H9 (cell line): ENCODE data around the gene ZNF484. TPM values are rescaled to one million over a fixed set of nuclear protein-coding genes. Genes with fewer than 3 reads are reported as not detected.

Source experiments
- DNase-seq: peaks from one replicate; pipeline ENCODE4 v3.0.0-alpha.2; 2017
- H2AFZ ChIP-seq: one replicate; pipeline ENCODE4 v1.6.1; 2013; ENCODE audit warnings: mild to moderate bottlenecking, low read length, control low read depth, moderate library complexity
- H2AK5ac ChIP-seq: 2 replicates; pipeline ENCODE4 v1.6.1; 2013; ENCODE audit warnings: low read length, control low read depth, mixed read lengths; ENCODE audit not compliant: insufficient read length
- H2BK120ac ChIP-seq: one replicate; pipeline ENCODE4 v1.6.1; 2013; ENCODE audit warnings: low read depth, mild to moderate bottlenecking, low read length, control low read depth, inconsistent platforms; ENCODE audit not compliant: poor library complexity, severe bottlenecking
- H2BK12ac ChIP-seq: 2 replicates; pipeline ENCODE4 v1.6.1; 2013; ENCODE audit warnings: low read length, control low read depth, mixed read lengths, low read depth; ENCODE audit not compliant: insufficient read length
- H2BK15ac ChIP-seq: 2 replicates; pipeline ENCODE4 v1.6.1; 2013; ENCODE audit warnings: low read depth, low read length, control low read depth
- H2BK20ac ChIP-seq: one replicate; pipeline ENCODE4 v1.6.1; 2013; ENCODE audit warnings: low read depth, mild to moderate bottlenecking, low read length, control low read depth, inconsistent platforms; ENCODE audit not compliant: poor library complexity, severe bottlenecking
- H2BK5ac ChIP-seq: 2 replicates; pipeline ENCODE4 v1.6.1; 2013; ENCODE audit warnings: low read length, control low read depth, mixed read lengths; ENCODE audit not compliant: insufficient read length
- H3K14ac ChIP-seq: 2 replicates; pipeline ENCODE4 v1.6.1; 2013; ENCODE audit warnings: low read length, control low read depth; ENCODE audit not compliant: insufficient read depth
- H3K18ac ChIP-seq: 2 replicates; pipeline ENCODE4 v1.6.1; 2013; ENCODE audit warnings: low read depth, mild to moderate bottlenecking, mixed read lengths, low read length, control low read depth; ENCODE audit not compliant: insufficient read length
- H3K23ac ChIP-seq: 2 replicates; pipeline ENCODE4 v1.6.1; 2013; ENCODE audit warnings: low read length, control low read depth, mixed read lengths, low read depth; ENCODE audit not compliant: insufficient read length
- H3K23me2 ChIP-seq: 2 replicates; pipeline ENCODE4 v1.6.1; 2013; ENCODE audit warnings: low read depth, mild to moderate bottlenecking, mixed read lengths, low read length, control low read depth; ENCODE audit not compliant: insufficient read length, poor library complexity, severe bottlenecking
- H3K27ac ChIP-seq: 2 replicates; pipeline ENCODE4 v1.5.1; 2013; ENCODE audit warnings: low read length, control low read depth, mixed read lengths, low read depth; ENCODE audit not compliant: insufficient read length
- H3K27me3 ChIP-seq: 2 replicates; pipeline ENCODE4 v1.6.1; 2013; ENCODE audit warnings: low read length, control low read depth, inconsistent platforms; ENCODE audit not compliant: insufficient read depth
- H3K4ac ChIP-seq: 2 replicates; pipeline ENCODE4 v1.6.1; 2013; ENCODE audit warnings: low read depth, mild to moderate bottlenecking, control low read depth, inconsistent platforms, low read length, moderate library complexity
- H3K4me1 ChIP-seq: 2 replicates; pipeline ENCODE4 v1.6.1; 2013; ENCODE audit warnings: low read length, control low read depth, inconsistent platforms; ENCODE audit not compliant: insufficient read depth
- H3K4me2 ChIP-seq: 2 replicates; pipeline ENCODE4 v1.6.1; 2013; ENCODE audit warnings: low read length, control low read depth, mixed read lengths; ENCODE audit not compliant: insufficient read length, insufficient read depth
- H3K56ac ChIP-seq: 2 replicates; pipeline ENCODE4 v1.6.1; 2013; ENCODE audit warnings: low read depth, mild to moderate bottlenecking, mixed read lengths, low read length, control low read depth; ENCODE audit not compliant: insufficient read length
- H3K79me1 ChIP-seq: 2 replicates; pipeline ENCODE4 v1.6.1; 2013; ENCODE audit warnings: low read depth, mild to moderate bottlenecking, moderate library complexity, low read length, control low read depth, inconsistent platforms; ENCODE audit not compliant: insufficient read depth, poor library complexity, severe bottlenecking
- H3K79me2 ChIP-seq: 2 replicates; pipeline ENCODE4 v1.6.1; 2013; ENCODE audit warnings: low read length, control low read depth, inconsistent platforms; ENCODE audit not compliant: insufficient read depth
- H3K9ac ChIP-seq: 2 replicates; pipeline ENCODE4 v1.6.1; 2013; ENCODE audit warnings: low read length, control low read depth, mixed read lengths; ENCODE audit not compliant: insufficient read length; ENCODE audit errors: extremely low read depth
- H3K9me3 ChIP-seq: one replicate; pipeline ENCODE4 v1.6.1; 2013; ENCODE audit warnings: low read depth, low read length, inconsistent platforms; ENCODE audit not compliant: control insufficient read depth
- H3T11ph ChIP-seq: one replicate; pipeline ENCODE4 v1.6.1; 2013; ENCODE audit warnings: mild to moderate bottlenecking, low read length, control low read depth, inconsistent platforms
- H4K20me1 ChIP-seq: one replicate; pipeline ENCODE4 v1.6.1; 2013; ENCODE audit not compliant: control insufficient read depth, insufficient read length, insufficient read depth
- H4K5ac ChIP-seq: 2 replicates; pipeline ENCODE4 v1.6.1; 2013; ENCODE audit warnings: low read depth, mild to moderate bottlenecking, mixed read lengths, low read length, control low read depth; ENCODE audit not compliant: insufficient read length
- H4K8ac ChIP-seq: replicated peaks from 2 replicates; pipeline ENCODE4 v1.6.1; 2013; ENCODE audit warnings: low read length, control low read depth, mixed read lengths, low read depth; ENCODE audit not compliant: insufficient read length
- H4K91ac ChIP-seq: 2 replicates; pipeline ENCODE4 v1.6.1; 2013; ENCODE audit warnings: low read depth, mild to moderate bottlenecking, moderate library complexity, mixed read lengths, low read length, control low read depth; ENCODE audit not compliant: insufficient read length
- H3K27ac Mint-ChIP-seq, 3 experiments: 2 replicates in 2 of 3; 3 replicates in 1 of 3; pipeline ENCODE4 v1.8.0; 2020 to 2021; ENCODE audit warnings: mixed read lengths in 3 of 3, mild to moderate bottlenecking in 1 of 3, moderate library complexity in 1 of 3
- H3K27me3 Mint-ChIP-seq: 2 replicates; pipeline ENCODE4 v1.8.0; 2021; ENCODE audit warnings: low read depth, mild to moderate bottlenecking, moderate library complexity, mixed read lengths
- H3K36me3 Mint-ChIP-seq, 3 experiments: 2 replicates in 2 of 3; 3 replicates in 1 of 3; pipeline ENCODE4 v1.8.0; 2020 to 2021; ENCODE audit warnings: low read depth in 3 of 3, mixed read lengths in 3 of 3; ENCODE audit not compliant: insufficient read depth in 1 of 3
- H3K4me1 Mint-ChIP-seq, 2 experiments: 2 replicates each; pipeline ENCODE4 v1.8.0; 2020; ENCODE audit warnings: mixed read lengths in 2 of 2
- H3K4me3 Mint-ChIP-seq, 2 experiments: 2 replicates in 1 of 2; 3 replicates in 1 of 2; pipeline ENCODE4 v1.8.0; 2020 to 2021; ENCODE audit warnings: mild to moderate bottlenecking in 2 of 2, mixed read lengths in 2 of 2, moderate library complexity in 1 of 2
- H3K9me3 Mint-ChIP-seq, 2 experiments: 2 replicates in 1 of 2; 3 replicates in 1 of 2; pipeline ENCODE4 v1.8.0; 2020; ENCODE audit warnings: mild to moderate bottlenecking in 2 of 2, mixed read lengths in 2 of 2, moderate library complexity in 1 of 2
- WGBS: extraction: QIAGEN DNeasy Blood & Tissue Kit; methylation state at CpG from one replicate; pipeline ENCODE4 v1.1.7; 2013; ENCODE audit warnings: missing lambda C conversion rate, low lambda C conversion rate, mixed read lengths; ENCODE audit not compliant: insufficient read length; ENCODE audit errors: extremely low coverage; 5-methylcytosine and 5-hydroxymethylcytosine counted together
- total RNA-seq: library from RNA; stranded (reverse); gene quantifications from 2 replicates; pipeline ENCODE4 v1.2.1, GENCODE V29; 2021
- TF ChIP-seq, protein P1 (sequence below): fragments of 200-600 bp; sonication (generic); conservative IDR thresholded peaks from 3 replicates; pipeline ENCODE4 v1.8.0; 2021; ENCODE audit warnings: antibody characterized with exemption, mild to moderate bottlenecking

Gene ZNF484
- total RNA-seq, 1 experiment from 2014 or later, result 10.2 TPM

DNA sequence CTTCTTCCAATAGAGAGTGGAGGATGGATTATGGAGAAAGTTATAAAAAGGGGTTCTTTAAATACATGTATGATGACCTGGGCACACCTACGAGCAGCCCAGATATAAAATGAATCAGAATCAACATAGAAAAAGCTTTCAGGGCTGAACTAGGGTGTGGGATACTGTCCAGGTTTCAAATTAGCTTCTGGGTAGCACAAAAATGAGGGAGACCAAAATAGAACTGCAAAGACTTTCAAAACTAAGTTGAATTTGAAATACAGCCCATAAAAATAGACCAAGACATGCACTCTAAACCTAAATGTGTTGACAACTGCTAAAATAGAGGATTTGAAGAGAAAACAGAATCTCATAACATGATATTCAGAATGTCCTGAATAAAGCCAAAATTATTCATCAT is 17.0 kb downstream of the ZNF484 start:
- no peak overlapping the region for H2BK20ac ChIP-seq
- TF ChIP-seq, protein P1, sequence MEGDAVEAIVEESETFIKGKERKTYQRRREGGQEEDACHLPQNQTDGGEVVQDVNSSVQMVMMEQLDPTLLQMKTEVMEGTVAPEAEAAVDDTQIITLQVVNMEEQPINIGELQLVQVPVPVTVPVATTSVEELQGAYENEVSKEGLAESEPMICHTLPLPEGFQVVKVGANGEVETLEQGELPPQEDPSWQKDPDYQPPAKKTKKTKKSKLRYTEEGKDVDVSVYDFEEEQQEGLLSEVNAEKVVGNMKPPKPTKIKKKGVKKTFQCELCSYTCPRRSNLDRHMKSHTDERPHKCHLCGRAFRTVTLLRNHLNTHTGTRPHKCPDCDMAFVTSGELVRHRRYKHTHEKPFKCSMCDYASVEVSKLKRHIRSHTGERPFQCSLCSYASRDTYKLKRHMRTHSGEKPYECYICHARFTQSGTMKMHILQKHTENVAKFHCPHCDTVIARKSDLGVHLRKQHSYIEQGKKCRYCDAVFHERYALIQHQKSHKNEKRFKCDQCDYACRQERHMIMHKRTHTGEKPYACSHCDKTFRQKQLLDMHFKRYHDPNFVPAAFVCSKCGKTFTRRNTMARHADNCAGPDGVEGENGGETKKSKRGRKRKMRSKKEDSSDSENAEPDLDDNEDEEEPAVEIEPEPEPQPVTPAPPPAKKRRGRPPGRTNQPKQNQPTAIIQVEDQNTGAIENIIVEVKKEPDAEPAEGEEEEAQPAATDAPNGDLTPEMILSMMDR, result no peak
- H3K27me3 ChIP-seq, result no peaks in the 10 kb centered on the region
- no peaks in the 10 kb centered on the region for H3K79me2 ChIP-seq
- no peak overlapping the region for H3K4me2 ChIP-seq
- H4K8ac ChIP-seq, result no peak overlapping the region
- H3K79me1 ChIP-seq, result no peaks in the 10 kb centered on the region
- H3T11ph ChIP-seq, result no peak overlapping the region
- Mint-ChIP-seq H3K9me3 (peaks cover 0 to 2% of the 10 kb centered on the region in 2 experiments; a peak in 2 of 5 replicates), H3K27me3 (no peaks in the 10 kb centered on the region), H3K4me1 (no peaks in the 10 kb centered on the region), H3K27ac (no peak overlapping the region), H3K4me3 (no peak overlapping the region), H3K36me3 (peaks cover 33 to 43% (median 37%) of the 10 kb centered on the region in 3 experiments)
- H4K20me1 ChIP-seq, result no peaks in the 10 kb centered on the region
- no peak overlapping the region for H2BK12ac ChIP-seq
- H4K91ac ChIP-seq, result no peak overlapping the region
- WGBS, result no CpG with 5 or more reads among the region's 1 CpG
- no peak overlapping the region for H2AFZ ChIP-seq
- H3K18ac ChIP-seq, result no peak overlapping the region
- DNase-seq, result no peak
- H3K14ac ChIP-seq, result no peak overlapping the region
- no peak overlapping the region for H2BK120ac ChIP-seq
- H2BK15ac ChIP-seq, result no peak overlapping the region
- no peak overlapping the region for H2AK5ac ChIP-seq
- H3K23ac ChIP-seq, result no peak overlapping the region
- H3K9me3 ChIP-seq, result no peaks in the 10 kb centered on the region
- no peaks in the 10 kb centered on the region for H3K23me2 ChIP-seq
- H3K4me1 ChIP-seq, result no peaks in the 10 kb centered on the region
- H4K5ac ChIP-seq, result no peak overlapping the region
- no peak overlapping the region for H3K9ac ChIP-seq
- H2BK5ac ChIP-seq, result no peak overlapping the region
- no peak overlapping the region for H3K4ac ChIP-seq
- H3K56ac ChIP-seq, result no peak overlapping the region
- no peak overlapping the region for H3K27ac ChIP-seq
